HG03108 (cell line): ENCODE measurements around the gene MPI.
A peak's percentile ranks its signal among the peaks of the same experiment; 100 is the strongest.

Experiments
- ATAC-seq: cut with Tn5 transposase; IDR thresholded peaks from one replicate; pipeline ENCODE4 v1.9.1; 2021; ENCODE audit warnings: moderate library complexity; ENCODE audit not compliant: unreplicated experiment

Gene MPI

GRCh38 chr15:74889883-74890664, at the start of gene MPI:
MPI (plus strand) TSS chr15:74890042; CDS start chr15:74890074, 32 bp downstream.
- ATAC-seq: peak; percentile 90

- ATAC-seq: no peak
Measured at GRCh38 chr15:74840851-74841775, 48.7 kb upstream of the MPI start.

- no peak for ATAC-seq
Measured at GRCh38 chr15:74841891-74842373, 47.9 kb upstream of the MPI start.

GRCh38 chr15:74842581-74843444, 47.0 kb upstream of the MPI start, which contains the start of gene ULK3:
ULK3 (minus strand) TSS chr15:74843156; CDS start chr15:74843105, 51 bp downstream.
- ATAC-seq: peak; percentile 83

GRCh38 chr15:74843445-74843828, 46.4 kb upstream of the MPI start:
- ATAC-seq: no peak

- ATAC-seq: no peak
Measured at GRCh38 chr15:74843891-74844299, 45.9 kb upstream of the MPI start.

GRCh38 chr15:74844319-74845207, 45.3 kb upstream of the MPI start:
- ATAC-seq: no peak

- no peak for ATAC-seq
Measured at GRCh38 chr15:74845208-74845568, 44.7 kb upstream of the MPI start.

- no peak for ATAC-seq
Measured at GRCh38 chr15:74845581-74845980, 44.3 kb upstream of the MPI start.

GRCh38 chr15:74847432-74847831, 42.4 kb upstream of the MPI start:
- ATAC-seq: no peak

- no peak for ATAC-seq
Measured at GRCh38 chr15:74850393-74850792, 39.4 kb upstream of the MPI start.

- no peak for ATAC-seq
Measured at GRCh38 chr15:74851960-74852359, 37.9 kb upstream of the MPI start.

- ATAC-seq: no peak
Measured at GRCh38 chr15:74854453-74855022, 35.3 kb upstream of the MPI start.

- ATAC-seq: no peak
Measured at GRCh38 chr15:74855857-74856256, 34.0 kb upstream of the MPI start.

- no peak for ATAC-seq
Measured at GRCh38 chr15:74856537-74856936, 33.3 kb upstream of the MPI start.

- peak; percentile 80 for ATAC-seq
Measured at GRCh38 chr15:74857082-74857655, 32.7 kb upstream of the MPI start.

GRCh38 chr15:74857671-74858368, 32.0 kb upstream of the MPI start:
- ATAC-seq: no peak

- no peak for ATAC-seq
Measured at GRCh38 chr15:74858369-74858740, 31.5 kb upstream of the MPI start.
